ENCODE results near the gene NAP1L1.

Gene NAP1L1

GRCh38 chr12:76103958-76104357, 19.5 kb upstream of the NAP1L1 start:
- CTCF ChIA-PET = no interaction called here
- H3K4me1 Mint-ChIP-seq = no peaks in the 10 kb centered on the region
- no peaks in the 10 kb centered on the region for H3K9me3 Mint-ChIP-seq
- H3K27me3 Mint-ChIP-seq = peaks cover 8% of the 10 kb centered on the region
- no peak for DNase-seq
- H3K27ac Mint-ChIP-seq = no peak overlapping the region
- H3K36me3 Mint-ChIP-seq = no peaks in the 10 kb centered on the region
- no peak overlapping the region for H3K4me3 Mint-ChIP-seq

DNA sequence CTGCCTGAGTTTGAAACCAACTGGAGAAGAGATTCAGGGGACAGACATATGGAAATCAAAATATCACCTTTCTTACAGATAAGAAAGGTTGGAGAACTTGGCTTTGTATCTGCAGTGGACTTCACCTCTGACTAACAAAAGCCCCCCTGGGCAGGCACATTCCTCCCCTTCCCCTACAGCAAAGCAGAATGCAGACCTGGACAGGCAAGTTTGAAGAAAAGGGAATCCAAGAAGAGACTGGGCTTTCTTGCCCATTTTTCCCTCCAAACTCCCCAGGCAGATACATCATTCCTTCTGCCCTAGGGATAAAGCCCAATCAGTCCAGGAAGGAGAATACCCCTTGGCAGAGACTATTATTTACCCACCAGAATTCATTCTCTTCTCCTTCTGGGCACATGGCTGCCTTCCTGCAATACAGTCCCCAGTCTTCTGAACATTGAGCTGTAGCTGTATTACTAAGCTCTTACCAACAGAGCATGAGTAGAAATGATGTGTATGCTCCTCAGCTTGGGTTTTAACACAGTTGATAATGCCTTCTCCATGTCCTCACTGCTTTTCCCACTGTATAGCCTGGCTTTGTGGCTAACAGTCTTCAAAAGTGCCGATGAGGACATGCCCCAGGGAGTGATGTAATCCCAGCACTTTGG, 17.4 kb upstream of the NAP1L1 start:
- no peak for DNase-seq
- CTCF ChIA-PET = no interaction called here
- no peaks in the 10 kb centered on the region for H3K36me3 Mint-ChIP-seq

DNA sequence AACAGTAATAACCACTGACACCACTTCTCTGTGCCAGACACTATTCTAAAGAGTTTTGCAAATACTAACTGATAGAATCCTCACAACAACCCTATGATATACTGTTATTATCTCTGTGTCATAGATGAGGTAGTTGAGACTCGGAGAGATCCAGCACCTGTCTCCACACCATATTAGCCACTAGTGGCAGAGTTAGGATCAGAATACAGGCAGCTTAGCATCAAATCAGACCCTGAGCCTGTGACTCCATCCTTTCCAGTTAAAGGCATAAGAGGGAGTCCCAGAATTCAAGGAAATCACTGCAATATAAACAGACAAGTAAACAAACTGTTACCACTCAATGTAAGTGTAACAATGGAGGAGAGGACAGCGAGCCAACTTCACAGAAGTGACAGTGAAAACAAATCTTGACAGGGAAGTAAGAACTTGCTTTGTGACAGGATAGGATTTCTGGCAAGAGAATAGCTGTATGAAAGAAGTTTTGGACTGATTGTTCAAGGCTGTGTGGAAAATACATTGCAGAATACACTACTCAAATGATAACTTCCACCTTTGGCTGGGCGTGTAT, 11.7 kb upstream of the NAP1L1 start:
- CTCF ChIA-PET = no interaction called here

More for the DNA sequence above, 17.4 kb upstream of the NAP1L1 start:
- Mint-ChIP-seq H3K9me3 (no peaks in the 10 kb centered on the region), H3K27ac (no peak overlapping the region), H3K4me3 (no peak overlapping the region), H3K27me3 (peaks cover 4% of the 10 kb centered on the region), H3K4me1 (no peaks in the 10 kb centered on the region)

GRCh38 chr12:76094754-76095153, 10.3 kb upstream of the NAP1L1 start:
- H3K9me3 Mint-ChIP-seq = no peaks in the 10 kb centered on the region
- no peaks in the 10 kb centered on the region for H3K4me1 Mint-ChIP-seq
- CTCF ChIA-PET = no interaction called here
- no peaks in the 10 kb centered on the region for H3K36me3 Mint-ChIP-seq
- H3K27me3 Mint-ChIP-seq = peaks cover 6% of the 10 kb centered on the region
- H3K27ac Mint-ChIP-seq = no peak overlapping the region
- no peak for DNase-seq
- no peak overlapping the region for H3K4me3 Mint-ChIP-seq

More for the DNA sequence above, 11.7 kb upstream of the NAP1L1 start:
- no peaks in the 10 kb centered on the region for H3K4me1 Mint-ChIP-seq
- no peak for DNase-seq
- H3K4me3 Mint-ChIP-seq = no peak overlapping the region
- H3K9me3 Mint-ChIP-seq = no peaks in the 10 kb centered on the region
- H3K27me3 Mint-ChIP-seq = peaks cover 6% of the 10 kb centered on the region
- no peak overlapping the region for H3K27ac Mint-ChIP-seq
- H3K36me3 Mint-ChIP-seq = no peaks in the 10 kb centered on the region

DNA sequence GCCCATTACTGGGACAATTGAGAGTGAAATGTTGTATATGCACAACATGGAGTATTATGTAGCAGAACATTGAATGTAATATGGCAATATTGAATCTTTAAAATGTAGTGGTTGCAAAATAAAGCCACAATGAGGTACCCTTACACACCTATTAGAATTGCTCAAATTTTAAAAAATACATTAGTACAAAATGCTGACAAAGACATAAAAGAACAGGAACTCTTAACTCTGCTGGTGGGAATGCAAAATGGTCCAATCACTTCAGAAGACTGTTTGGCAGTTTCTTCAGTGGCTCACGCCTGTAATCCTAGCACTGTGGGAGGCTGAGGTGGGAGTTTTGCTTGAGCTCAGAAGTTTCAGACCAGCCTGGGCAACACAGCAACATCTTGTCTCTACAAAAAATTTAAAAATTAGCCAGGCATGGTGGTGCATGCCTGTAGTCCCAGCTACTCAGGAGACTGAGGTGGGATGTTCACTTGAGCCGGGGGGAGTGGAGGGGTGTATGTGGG, 6.8 kb upstream of the NAP1L1 start:
- CTCF ChIA-PET = no interaction called here
- no peak overlapping the region for H3K27ac Mint-ChIP-seq
- H3K4me3 Mint-ChIP-seq = no peak overlapping the region
- H3K27me3 Mint-ChIP-seq = peaks cover 6% of the 10 kb centered on the region
- H3K9me3 Mint-ChIP-seq = no peaks in the 10 kb centered on the region
- H3K4me1 Mint-ChIP-seq = peaks cover 8% of the 10 kb centered on the region
- DNase-seq = no peak
- no peaks in the 10 kb centered on the region for H3K36me3 Mint-ChIP-seq

GRCh38 chr12:76085520-76085868, 1.0 kb upstream of the NAP1L1 start:
- Mint-ChIP-seq H3K36me3 (peaks cover 16% of the 10 kb centered on the region), H3K27me3 (no peaks in the 10 kb centered on the region), H3K4me3 (peak overlapping the region; percentile 97), H3K27ac (peak overlapping the region; percentile 100), H3K9me3 (no peaks in the 10 kb centered on the region), H3K4me1 (peaks cover 48% of the 10 kb centered on the region)
- peak; percentile 47 for DNase-seq
- CTCF ChIA-PET = interaction anchor here (0.6 kb wide), 1 partner anchor 73 kb away, joined by 3 read pairs; no protein-coding TSS in a partner anchor

- CTCF ChIA-PET = interaction anchor here (0.6 kb wide), 1 partner anchor 74 kb away, joined by 3 read pairs; no protein-coding TSS in a partner anchor
- DNase-seq = no peak
These were observed 506 bp upstream of the NAP1L1 start for GRCh38 chr12:76084863-76085519.

GRCh38 chr12:76083246-76083903, 1.1 kb downstream of the NAP1L1 start:
- H3K27me3 Mint-ChIP-seq = no peaks in the 10 kb centered on the region
- no peak for DNase-seq
- peaks cover 7% of the 10 kb centered on the region for H3K9me3 Mint-ChIP-seq
- CTCF ChIA-PET = interaction anchor here (0.6 to 1.0 kb wide), 2 partner anchors 264 to 375 kb away, joined by 3 read pairs; no protein-coding TSS in a partner anchor
- H3K27ac Mint-ChIP-seq = peak overlapping the region; percentile 100
- H3K4me3 Mint-ChIP-seq = peak overlapping the region; percentile 97
- H3K36me3 Mint-ChIP-seq = peaks cover 32% of the 10 kb centered on the region
- H3K4me1 Mint-ChIP-seq = peaks cover 63% of the 10 kb centered on the region

More at GRCh38 chr12:76084863-76085519, 506 bp upstream of the NAP1L1 start:
- Mint-ChIP-seq H3K27ac (peak overlapping the region; percentile 100), H3K27me3 (no peaks in the 10 kb centered on the region), H3K4me1 (peaks cover 50% of the 10 kb centered on the region), H3K9me3 (no peaks in the 10 kb centered on the region), H3K4me3 (peak overlapping the region; percentile 97), H3K36me3 (peaks cover 19% of the 10 kb centered on the region)

GRCh38 chr12:76081909-76082308, 2.6 kb downstream of the NAP1L1 start:
- no peak for DNase-seq
- CTCF ChIA-PET = interaction anchor here (0.6 kb wide), 2 partner anchors 15 to 582 kb away, joined by 3 to 4 read pairs; no protein-coding TSS in a partner anchor
- Mint-ChIP-seq H3K36me3 (peaks cover 35% of the 10 kb centered on the region), H3K27me3 (no peaks in the 10 kb centered on the region), H3K4me1 (peaks cover 70% of the 10 kb centered on the region), H3K4me3 (peak overlapping the region; percentile 3), H3K27ac (no peak overlapping the region), H3K9me3 (peaks cover 7% of the 10 kb centered on the region)

DNA sequence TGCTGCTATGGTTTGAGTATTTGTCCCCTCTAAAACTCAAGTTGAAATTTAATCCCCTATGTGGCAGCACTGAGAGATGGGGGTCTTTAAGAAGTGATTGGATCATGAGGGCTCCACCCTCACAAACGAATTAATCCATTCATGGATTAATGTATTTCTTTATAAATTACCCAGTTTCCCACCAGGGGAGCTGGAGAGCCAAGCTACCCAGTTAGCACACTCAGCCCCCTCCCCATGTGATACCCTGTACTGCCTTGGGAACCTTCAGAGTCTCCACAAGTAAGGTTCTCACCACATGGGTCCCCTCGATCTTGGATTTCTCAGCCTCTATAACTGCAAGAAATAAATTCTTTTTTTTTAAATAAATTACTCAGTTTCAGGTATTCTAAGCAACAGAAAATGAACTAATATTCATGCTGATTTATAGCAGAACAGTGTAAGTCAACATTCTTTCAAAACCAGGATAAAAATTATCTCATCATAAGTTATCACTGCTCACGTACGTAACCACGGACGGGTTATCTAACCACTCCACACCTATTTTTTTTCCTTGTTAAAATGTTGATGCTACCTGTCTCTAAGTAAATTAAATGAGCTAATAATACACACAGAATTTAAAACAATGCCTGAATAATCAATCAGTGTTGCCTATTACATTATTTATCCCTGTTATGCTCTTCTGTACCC, 3.6 kb downstream of the NAP1L1 start:
- CTCF ChIA-PET = interaction anchor here (1.2 kb wide), 1 partner anchor 267 kb away, joined by 3 read pairs; the partner anchor contains the start of gene BBS10
- Mint-ChIP-seq H3K9me3 (peaks cover 7% of the 10 kb centered on the region), H3K4me1 (peaks cover 66% of the 10 kb centered on the region), H3K27ac (no peak overlapping the region), H3K27me3 (no peaks in the 10 kb centered on the region), H3K36me3 (peaks cover 38% of the 10 kb centered on the region), H3K4me3 (no peak overlapping the region)
- DNase-seq = no peak

DNA sequence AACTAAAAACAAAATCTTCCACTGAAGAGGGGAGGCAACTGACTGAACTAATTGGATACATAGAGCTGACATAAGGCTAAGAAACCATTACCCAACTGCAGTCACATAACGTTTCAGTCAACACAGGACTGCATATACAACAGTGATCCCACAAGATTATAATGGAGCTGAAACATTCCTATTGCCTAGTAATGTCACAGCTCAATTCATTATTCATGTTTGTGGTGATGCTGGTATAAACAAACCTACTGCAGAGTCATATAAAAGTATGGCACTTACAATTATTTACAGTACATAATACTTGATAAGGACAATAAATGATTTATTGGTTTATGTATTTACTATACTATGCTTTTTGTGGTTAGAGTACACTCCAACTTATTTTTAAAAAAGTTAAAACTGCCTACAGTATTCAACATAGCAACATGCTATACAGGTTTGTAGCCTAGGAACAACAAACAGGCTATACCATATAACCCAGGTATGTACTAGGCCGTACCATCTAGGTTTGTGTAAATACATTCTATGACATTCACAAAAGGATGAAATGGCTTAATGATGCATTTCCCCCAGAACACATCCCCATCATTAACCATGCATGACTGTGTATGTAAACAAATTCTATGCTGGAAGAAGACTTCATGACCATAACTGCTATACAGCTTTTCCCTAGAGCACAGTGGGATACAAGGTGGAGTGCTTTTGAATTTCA, 4.3 kb downstream of the NAP1L1 start:
- Mint-ChIP-seq H3K36me3 (peaks cover 38% of the 10 kb centered on the region), H3K4me3 (no peak overlapping the region), H3K27me3 (no peaks in the 10 kb centered on the region), H3K27ac (no peak overlapping the region), H3K9me3 (peaks cover 7% of the 10 kb centered on the region), H3K4me1 (peaks cover 61% of the 10 kb centered on the region)
- CTCF ChIA-PET = interaction anchor here (1.2 kb wide), 1 partner anchor 268 kb away, joined by 3 read pairs; the partner anchor contains the start of gene BBS10
- no peak for DNase-seq

DNA sequence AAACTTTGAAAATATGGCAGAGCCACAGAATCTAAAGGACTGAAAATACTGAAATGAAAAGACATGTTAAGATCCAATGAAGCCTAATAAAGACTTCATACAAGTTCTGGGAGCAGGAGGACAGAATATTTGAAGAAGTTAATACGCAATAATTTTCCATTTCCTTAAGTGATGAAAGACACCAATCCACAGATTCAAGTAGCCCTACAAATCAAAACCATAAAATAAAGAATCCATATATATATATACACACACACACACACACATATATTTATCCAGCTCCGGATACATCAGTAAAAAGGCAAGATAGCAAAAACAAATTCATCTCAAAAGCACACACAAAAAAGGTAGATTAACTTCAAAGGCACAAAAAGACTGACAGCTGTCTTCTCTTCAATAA, 5.7 kb downstream of the NAP1L1 start:
- H3K4me1 Mint-ChIP-seq = peaks cover 60% of the 10 kb centered on the region
- no peak for DNase-seq
- no peak overlapping the region for H3K4me3 Mint-ChIP-seq
- H3K27ac Mint-ChIP-seq = peak overlapping the region; percentile 25
- CTCF ChIA-PET = interaction anchor here (0.7 kb wide), 1 partner anchor 268 kb away, joined by 3 read pairs; no protein-coding TSS in a partner anchor
- no peaks in the 10 kb centered on the region for H3K27me3 Mint-ChIP-seq
- H3K9me3 Mint-ChIP-seq = peaks cover 7% of the 10 kb centered on the region
- peaks cover 38% of the 10 kb centered on the region for H3K36me3 Mint-ChIP-seq

DNA sequence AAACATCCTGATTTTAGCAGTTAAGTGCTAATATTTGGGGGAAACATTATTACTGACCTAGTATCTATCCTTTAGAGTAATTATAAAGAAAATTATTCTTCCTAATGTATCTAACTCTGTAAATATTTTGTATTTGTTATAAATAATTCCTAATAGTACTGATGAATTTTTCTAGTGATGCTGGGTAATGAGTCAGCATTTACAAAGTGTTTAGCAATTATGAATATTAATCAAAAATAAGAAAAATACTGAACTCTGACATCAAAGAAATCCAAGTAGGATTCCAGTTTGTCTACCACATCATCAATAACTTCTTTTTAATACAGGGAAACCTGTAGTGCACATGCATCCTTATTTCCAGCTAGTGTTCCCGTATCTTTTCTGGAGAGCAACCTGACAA, 9.0 kb downstream of the NAP1L1 start:
- H3K27ac Mint-ChIP-seq = no peak overlapping the region
- H3K4me3 Mint-ChIP-seq = no peak overlapping the region
- peaks cover 47% of the 10 kb centered on the region for H3K4me1 Mint-ChIP-seq
- H3K36me3 Mint-ChIP-seq = peaks cover 47% of the 10 kb centered on the region
- CTCF ChIA-PET = no interaction called here
- no peak for DNase-seq
- no peaks in the 10 kb centered on the region for H3K27me3 Mint-ChIP-seq
- peaks cover 7% of the 10 kb centered on the region for H3K9me3 Mint-ChIP-seq

Data from activated naive CD4-positive, alpha-beta T cell treated with anti-CD3 and anti-CD28 coated beads, Interleukin-2, amount 10 ng/mL, durations not matched to agents 7 days and 5 days (primary cell).